Posterior vena cava (tissue), 2 donors: Measurements from ENCODE around the gene SEPTIN14. TPM values are rescaled to one million over a fixed set of nuclear protein-coding genes. Genes with fewer than 3 reads are reported as not detected.
"Not testable (repeated sequence)": the region's sequence is repeated elsewhere in the genome, so short reads cannot be mapped to it uniquely, and the experiment has no call there.

Experiments used
- DNase-seq: peaks from one replicate; pipeline ENCODE4 v3.0.0-alpha.2; 2020; ENCODE audit warnings: low spot score
- intact Hi-C, 2 donors: fragments of 100-400 bp; cut with DNase I; formaldehyde crosslinking; loops; one replicate each; pipeline versions ENCODE4 v1.14.1 to v1.14.2; 2022 to 2023
- total RNA-seq, 2 donors: library from RNA; stranded (reverse); fragmentation: NEBNext Ultra II Directional; extraction: Animal tissue kit (Norgen Biotek cat#: 25700); gene quantifications; one replicate each; pipeline ENCODE4 v1.2.1, GENCODE V29; 2021
- donor health status: DM: yes; HTN: yes; CAD: no.
- donor health status: DM: yes; HTN: yes; CAD: no.

The SEPTIN14 gene
- total RNA-seq, 2 donors from 2014 or later = not detected

DNA sequence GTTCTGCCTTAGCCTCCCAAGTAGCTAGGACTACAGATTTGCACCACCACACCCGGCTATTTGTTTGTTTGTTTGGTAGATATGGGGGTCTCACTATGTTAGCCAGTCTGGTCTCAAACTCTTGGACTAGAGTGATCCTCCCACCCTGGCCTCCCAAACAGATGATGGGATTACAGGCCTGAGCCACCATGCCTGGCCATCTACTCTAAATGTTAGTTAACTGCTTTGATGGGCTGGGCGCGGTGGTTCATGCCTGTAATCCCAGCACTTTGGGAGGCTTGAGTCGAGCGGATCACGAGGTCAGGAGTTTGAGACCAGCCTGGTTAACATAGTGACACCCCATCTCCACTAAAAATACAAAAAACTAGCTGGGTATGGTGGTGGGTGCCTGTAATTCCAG lies 74.8 kb downstream of the SEPTIN14 start:
- intact Hi-C loops = no loop called here
- DNase-seq = no peak

DNA sequence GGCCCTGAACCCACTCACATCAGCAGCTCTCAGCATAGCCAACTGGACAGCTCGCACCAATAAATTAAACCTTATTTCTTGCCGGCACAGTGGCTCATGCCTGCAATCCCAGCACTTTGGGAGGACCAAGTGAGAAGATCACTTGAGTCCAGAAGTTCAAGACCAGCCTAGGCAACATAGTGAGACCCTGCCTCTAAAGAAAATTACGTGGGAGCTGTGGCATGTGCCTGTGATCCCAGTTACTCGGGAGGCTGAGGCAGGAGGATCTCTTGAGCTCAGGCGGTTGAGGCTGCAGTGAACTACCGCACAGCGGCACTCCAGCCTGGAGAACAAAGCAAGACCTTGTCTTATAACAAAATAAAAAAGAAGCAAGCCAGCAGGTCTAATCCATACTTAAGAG lies 75.7 kb downstream of the SEPTIN14 start:
- DNase-seq = no peak
- intact Hi-C loops = no loop called here

DNA sequence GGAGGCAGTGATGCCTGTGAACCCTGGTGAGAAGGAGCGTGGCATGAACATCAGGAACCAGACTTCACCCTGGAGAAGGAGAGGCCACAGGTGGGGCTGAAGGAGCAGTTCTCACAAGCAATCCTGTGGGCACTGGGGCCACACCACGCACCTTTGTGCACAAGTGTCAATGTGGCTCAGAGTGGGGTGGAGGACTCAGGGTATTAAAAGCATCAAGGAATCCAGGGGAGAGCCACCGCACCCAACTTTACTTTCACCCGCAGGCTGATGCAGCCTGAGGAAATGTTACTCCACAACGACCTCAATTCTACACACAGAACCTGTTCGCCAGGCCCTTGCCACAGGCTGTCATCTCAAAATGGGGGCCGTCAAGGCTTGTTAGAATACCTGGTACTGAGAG lies 77.1 kb downstream of the SEPTIN14 start:
- intact Hi-C loops, DNase-seq: not testable (repeated sequence)

DNA sequence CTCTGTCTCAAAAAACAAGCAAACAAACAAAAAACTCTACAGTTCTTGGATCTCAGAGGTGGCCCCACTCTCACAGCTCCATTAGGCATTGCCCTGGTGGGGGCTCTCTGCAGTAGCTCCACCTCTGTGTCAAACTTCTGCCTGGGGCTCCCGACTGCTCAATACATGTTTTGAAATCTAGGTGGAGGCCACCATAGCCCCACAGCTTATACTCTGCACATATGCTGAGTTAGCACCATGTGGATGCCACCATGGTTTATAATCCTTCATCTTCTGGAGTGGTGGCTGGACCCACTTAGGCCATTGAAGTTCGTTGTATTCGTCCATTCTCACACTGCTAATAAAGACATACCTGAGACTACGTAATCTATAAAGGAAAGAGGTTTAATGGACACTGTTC lies 78.4 kb downstream of the SEPTIN14 start:
- intact Hi-C loops = no loop called here
- DNase-seq = no peak

DNA sequence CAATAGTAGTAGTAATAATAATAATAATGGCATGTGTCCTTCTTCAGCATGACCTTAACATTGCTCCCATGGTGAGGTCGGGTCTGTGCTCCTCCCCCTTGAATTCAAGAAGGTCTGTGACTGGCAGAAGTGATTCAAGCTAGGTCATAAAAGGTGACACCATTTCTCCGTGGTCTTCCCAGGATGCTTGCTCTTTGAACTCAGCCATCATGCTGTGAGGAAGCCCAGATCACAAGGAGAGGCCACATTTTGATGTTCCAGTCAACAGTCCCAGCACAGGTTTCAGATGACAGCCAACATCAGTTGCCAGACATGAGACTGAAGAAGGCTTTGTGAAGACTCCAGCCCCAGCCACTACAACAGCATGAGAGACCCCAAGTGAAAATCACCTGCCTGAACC lies 83.9 kb downstream of the SEPTIN14 start:
- intact Hi-C loops = no loop called here
- DNase-seq = no peak

DNA sequence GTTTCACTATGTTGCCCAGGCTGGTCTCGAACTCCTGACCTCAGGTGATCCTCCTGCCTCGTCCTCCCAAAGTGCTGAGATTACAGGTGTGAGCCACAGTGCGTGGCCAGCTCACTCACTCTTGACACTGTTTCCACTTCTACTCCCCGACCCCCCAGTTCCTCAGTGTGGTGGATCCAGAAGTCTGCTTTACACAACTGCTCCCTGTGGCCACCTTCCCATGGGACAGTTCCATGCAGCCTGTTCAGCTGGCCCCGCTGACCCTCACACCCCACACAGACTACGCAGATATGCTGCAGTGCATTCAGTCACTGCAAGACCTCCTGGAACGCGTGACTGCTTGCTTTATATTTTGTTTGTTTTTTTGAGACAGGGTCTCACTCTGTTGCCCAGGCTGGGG lies 86.4 kb downstream of the SEPTIN14 start:
- DNase-seq = no peak
- intact Hi-C loops = no loop called here

DNA sequence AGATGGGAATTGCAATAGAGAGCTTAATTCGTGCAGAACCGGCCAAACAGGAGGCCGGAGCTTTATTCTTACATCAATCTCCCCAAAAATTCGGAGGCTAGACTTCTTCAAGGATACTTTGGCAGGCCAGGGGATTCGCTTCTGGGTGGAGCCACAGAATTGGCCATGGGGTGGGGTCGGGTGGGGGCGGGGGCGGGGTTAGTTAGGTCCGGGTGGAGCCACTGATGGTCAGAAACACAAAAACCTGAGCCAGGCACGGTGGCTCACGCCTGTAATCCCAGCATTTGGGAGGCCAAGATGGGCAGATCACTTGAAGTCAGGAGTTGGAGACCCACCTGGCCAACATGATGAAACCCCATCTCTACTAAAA lies 87.5 kb downstream of the SEPTIN14 start:
- intact Hi-C loops = no loop called here
- DNase-seq = no peak

DNA sequence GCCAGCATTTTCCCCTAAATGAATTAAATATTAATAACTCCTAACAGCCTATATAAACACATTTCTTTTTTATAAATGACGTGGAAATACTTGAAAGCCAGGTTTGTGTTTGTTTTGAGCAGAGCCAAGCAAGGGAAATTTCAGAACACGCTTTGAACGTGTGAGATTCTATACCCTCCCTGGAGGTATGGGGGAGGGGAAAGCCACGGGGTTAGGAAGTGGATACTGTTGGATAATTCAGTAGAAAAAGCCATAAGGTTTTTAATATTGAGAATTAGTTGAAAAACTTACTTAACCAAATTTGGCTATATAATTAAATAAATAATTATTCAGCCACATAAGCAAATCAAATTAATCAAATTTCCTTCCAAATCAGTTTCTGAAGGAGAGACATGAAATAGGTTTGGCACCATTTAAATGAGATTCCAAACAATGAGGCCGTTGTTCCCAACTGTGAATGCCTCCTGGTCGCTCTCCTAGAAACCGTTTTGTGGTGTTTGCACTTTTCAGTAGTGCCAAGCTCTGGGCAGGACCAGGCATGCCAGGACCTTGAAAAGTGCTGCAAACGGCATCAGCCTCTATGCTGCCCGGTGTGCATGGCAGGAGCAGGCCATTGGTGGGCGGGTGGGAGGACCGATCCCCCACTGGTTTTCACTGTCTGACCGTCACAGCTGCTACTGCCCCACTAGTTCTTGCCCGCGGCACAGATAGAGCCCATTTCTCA lies 88.1 kb downstream of the SEPTIN14 start:
- intact Hi-C loops = no loop called here
- DNase-seq = no peak

DNA sequence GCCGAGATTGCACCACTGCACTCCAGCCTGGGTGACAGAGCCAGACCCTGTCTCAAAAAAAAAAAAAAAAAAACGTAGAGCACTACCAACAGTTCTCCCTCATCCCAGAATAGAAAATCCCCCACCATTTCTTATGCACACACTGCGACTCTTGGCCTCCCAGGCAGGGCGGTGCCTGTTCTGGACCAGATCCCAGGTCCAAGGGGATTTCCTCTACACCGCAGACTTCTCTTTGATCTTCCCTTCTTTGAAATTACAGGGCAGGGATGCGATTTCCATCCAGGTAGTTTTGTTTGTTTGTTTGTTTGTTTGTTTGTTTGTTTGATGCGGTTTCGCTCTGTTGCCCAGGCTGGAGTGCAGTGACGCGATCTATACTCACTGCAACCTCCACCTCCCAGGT lies 91.8 kb downstream of the SEPTIN14 start:
- intact Hi-C loops = no loop called here
- DNase-seq = no peak

DNA sequence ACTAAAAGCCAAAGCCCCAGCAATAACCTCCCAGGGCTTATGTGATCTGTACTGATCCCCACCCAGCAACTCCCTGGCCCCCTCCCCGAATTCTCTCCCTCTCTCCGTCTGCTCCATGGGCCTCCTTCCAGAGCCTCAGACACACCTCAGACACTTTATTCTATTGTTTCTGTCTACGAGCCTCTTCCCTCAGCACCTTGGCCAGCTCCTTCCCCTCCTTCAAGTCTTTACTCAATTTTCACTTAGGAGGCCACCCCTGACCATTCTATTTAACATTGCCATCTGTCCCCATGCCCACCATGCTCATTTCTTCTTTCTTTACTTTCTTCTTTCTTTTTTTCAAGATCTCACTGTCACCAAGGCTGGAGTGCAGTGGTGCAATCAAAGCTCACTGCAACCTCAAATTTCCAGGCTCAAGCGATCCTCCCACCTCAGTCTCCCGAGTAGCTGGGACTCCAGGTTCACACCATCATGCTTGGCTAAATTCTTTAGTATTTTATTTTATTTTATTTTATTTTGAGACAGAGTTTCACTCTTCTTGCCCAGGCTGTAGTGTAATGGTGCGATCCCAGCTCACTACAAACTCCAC lies 109.2 kb downstream of the SEPTIN14 start:
- DNase-seq, intact Hi-C loops: not testable (repeated sequence)

DNA sequence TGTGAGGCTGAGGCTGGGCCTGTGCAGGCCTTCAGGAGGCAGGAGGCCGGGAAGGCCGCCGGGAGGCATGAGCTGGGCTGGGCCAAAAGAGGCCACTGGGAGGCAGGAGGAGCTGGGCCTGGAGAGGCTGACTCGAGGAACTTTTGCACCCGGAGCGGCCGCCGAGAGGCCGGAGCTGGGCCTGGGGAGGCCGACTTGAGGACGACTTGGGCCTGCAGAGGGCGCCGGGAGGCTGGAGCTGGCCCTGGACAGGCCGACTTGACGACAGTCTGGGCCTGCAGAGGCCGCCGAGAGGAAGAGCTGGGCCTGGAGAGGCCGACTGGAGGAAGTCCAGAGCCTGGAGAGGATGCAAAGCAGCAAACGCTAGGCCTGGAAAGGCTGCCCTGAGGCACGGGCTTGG lies 117.8 kb downstream of the SEPTIN14 start:
- DNase-seq, intact Hi-C loops: not testable (repeated sequence)

Other genes starting within 250 kb of the SEPTIN14 start
- 1 to 10 TPM; 1.5 to 2.0 TPM for gene ZNF713, start 24.7 kb upstream of the SEPTIN14 start, total RNA-seq
- 10 to 100 TPM; 10.5 to 13.4 TPM for gene MRPS17, start 89.1 kb upstream of the SEPTIN14 start, total RNA-seq
- gene NIPSNAP2, start 101.8 kb upstream of the SEPTIN14 start, total RNA-seq = 10 to 100 TPM; 59.1 to 62.2 TPM
- 1 to 10 TPM; 5.0 to 6.6 TPM for gene PSPH, start 188.7 kb upstream of the SEPTIN14 start, total RNA-seq
- 10 to 100 TPM; 75.9 to 87.9 TPM for gene CCT6A, start 189.0 kb upstream of the SEPTIN14 start, total RNA-seq
- 100 to 1,000 TPM in 1 of 2 donors, 10 to 100 TPM in 1; 84.6 to 129 TPM for gene SUMF2, start 201.5 kb upstream of the SEPTIN14 start, total RNA-seq
- gene PHKG1, start 230.2 kb upstream of the SEPTIN14 start, total RNA-seq = 1 to 10 TPM; 3.7 to 3.8 TPM
- 100 to 1,000 TPM; 219 to 263 TPM for gene CHCHD2, start 243.7 kb upstream of the SEPTIN14 start, total RNA-seq